Esophagus squamous epithelium (tissue), 4 donors: ENCODE data around the gene PEX6.

Experiments used
- CTCF ChIP-seq, 6 experiments: fragments of 450-650 bp in 4 of 6; fragments of 200-600 bp in 2 of 6; sonication (generic) in 2 of 6; IDR thresholded peaks; one replicate each; pipeline ENCODE4 v1.5.1; 2016 to 2019; ENCODE audit warnings: antibody characterized with exemption in 6 of 6, mild to moderate bottlenecking in 4 of 6, moderate library complexity in 4 of 6
- POLR2A ChIP-seq, 4 donors: fragments of 450-650 bp; IDR thresholded peaks; one replicate each; pipeline ENCODE4 v1.6.1; 2017; ENCODE audit warnings: antibody characterized with exemption in 4 of 4, mild to moderate bottlenecking in 4 of 4, moderate library complexity in 3 of 4

GRCh38 chr6:42936398-42936797, 42.6 kb downstream of the PEX6 start:
- TF ChIP-seq CTCF (IDR thresholded peaks at IDR 0.05) (no peak), POLR2A (IDR thresholded peaks at IDR 0.05) (no peak)
